Ramos (cell line): ENCODE results near the gene ACP7.
"Not testable (repeated sequence)": the region's sequence is repeated elsewhere in the genome, so short reads cannot be mapped to it uniquely, and the experiment has no call there.

Experiments
- in situ Hi-C: fragments of 300-500 bp; cut with MboI; formaldehyde crosslinking; loops from one replicate; pipeline ENCODE4 v1.14.3; 2022; ENCODE audit warnings: low sequenced_read_pairs; ENCODE audit not compliant: unreplicated experiment

ACP7 gene, protein sequence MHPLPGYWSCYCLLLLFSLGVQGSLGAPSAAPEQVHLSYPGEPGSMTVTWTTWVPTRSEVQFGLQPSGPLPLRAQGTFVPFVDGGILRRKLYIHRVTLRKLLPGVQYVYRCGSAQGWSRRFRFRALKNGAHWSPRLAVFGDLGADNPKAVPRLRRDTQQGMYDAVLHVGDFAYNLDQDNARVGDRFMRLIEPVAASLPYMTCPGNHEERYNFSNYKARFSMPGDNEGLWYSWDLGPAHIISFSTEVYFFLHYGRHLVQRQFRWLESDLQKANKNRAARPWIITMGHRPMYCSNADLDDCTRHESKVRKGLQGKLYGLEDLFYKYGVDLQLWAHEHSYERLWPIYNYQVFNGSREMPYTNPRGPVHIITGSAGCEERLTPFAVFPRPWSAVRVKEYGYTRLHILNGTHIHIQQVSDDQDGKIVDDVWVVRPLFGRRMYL

DNA sequence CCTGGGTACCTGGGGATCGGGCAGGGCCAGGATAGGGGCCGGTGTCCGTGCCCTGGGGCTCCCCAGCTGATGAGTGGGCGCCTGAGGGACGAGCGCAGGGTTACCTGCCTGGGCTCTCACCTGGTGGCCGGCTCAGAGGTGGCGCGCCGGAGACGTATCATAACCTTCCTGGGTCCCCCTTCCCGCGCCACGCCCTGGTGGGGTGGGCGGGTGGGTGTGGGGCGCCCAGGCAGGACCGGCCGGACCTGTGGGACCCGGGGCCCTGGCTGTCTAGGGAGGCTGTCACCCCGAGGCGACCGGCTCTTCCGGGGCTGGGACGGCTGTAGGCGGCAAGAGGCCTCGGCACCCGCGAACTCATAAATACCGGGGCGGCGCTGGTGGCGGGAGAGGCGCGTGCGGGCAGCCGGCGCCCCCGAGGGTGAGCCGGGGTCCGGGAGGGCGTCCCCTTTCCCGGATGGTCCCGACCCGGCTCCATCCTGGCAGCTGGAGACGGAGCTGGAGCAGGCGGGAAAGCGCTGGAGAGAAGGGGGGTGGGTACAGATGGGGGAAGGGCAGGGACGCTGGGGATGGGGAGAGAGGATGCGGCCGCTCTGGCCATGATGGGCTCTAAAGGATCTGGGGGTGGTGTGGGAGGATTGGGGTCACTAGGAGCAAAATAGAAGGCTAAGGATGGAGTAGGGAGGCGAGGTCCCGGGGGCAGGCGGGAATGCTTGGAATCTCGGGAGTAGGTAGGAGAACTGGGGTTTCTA, at the start of gene ACP7:
ACP7 (plus strand) TSS at position 386 of the 749 bp plus-strand sequence. CDS start 902 bp downstream, outside the sequence.
- in situ Hi-C loops, result no loop called here

DNA sequence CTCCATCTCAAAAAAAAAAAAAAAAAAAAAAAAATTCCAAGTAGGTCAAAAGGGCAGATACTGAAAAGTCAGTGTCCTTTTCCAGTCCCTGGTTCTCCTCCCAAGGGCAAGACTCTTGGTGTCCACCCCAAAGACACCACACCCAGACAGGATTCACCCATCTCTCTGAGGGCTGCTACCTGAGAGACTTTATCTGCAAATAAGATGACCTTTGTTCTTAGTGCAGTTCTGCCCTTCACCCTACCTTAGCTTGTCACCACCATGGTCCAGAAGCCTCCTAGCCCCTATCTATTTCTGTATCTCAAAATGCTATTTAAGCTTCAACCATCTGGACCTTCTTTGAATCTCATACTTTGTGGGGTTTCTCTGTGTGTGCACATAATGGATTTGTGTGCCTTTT, 47.6 kb upstream of the ACP7 start:
- in situ Hi-C loops, result no loop called here

DNA sequence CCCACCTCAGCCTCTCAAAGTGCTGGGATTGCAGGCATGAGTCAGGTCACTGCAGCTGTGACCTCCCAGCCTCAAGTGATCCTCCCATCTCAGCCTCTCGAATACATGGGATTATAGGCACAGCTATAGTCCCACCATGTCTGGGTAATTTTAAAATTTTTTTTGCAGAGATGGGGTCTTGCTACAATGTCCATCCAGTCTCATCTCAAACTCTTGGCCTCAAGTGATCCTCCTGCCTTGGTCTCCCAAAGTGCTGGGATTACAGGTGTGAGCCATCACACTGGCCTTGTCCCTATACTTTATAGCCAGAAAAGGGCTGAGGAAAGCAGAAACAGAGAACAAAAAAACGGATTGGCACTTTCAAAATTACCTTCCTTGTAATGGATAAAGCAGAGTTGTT, 47.0 kb upstream of the ACP7 start:
- in situ Hi-C loops, result no loop called here

- in situ Hi-C loops, result no loop called here
These were observed 46.1 kb upstream of the ACP7 start for GRCh38 chr19:39038098-39038497.

- in situ Hi-C loops, result no loop called here
These were observed 38.7 kb upstream of the ACP7 start for GRCh38 chr19:39045506-39045905.

DNA sequence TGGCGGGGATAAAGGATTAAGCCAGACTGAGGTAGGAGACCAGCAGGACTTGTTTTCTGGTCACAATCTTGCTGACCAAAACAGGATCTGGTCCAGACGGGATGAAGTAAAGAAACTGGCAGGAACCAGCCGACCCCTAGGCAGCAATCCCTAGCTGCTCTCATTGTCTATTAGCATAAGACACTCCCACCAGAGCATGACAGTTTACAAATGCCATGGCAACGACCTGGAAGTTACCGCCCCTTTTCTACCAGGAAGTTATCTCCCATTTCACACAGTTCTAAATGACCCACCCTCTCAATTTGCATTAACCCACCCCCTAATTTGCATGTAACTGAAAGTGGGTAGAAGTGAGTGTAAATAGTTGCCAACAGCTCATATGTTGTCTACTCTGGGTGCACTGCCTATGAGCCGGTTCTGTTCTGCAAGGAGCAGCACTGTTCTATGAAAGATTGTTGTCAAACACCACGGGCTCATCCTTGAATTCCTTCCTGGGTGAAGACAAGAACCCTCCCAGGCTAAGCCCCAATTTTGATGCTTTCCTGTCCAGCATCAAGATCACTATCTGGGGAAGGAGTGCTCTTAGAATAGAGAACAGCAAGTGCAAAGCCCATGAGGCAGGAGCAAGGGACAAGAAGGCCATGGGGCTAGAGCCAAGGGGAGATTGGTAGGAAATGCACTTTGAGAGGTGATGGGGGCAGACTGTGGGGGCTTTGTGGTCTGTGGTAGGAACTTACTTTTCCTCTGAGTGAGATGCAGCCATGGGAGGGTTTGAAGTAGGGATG, 37.9 kb upstream of the ACP7 start:
- in situ Hi-C loops, result no loop called here

DNA sequence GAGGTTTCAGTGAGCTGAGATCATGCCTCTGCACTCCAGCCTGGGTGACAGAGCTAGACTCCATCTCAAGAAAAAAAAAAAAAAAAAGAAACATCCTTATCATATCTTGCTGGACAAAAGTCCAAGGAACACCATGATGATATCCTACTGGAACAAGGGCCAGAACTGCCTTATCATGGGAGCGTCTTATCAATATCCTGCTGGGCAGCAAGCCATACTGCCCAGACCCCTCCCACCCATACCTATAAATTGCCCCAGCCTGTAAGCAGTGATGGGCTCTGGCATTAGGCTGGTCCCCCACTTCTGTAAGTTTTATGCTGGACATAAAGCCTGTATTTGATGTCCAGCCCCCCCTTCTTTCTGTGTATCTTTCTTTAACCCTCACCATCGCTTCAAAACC, 37.1 kb upstream of the ACP7 start:
- in situ Hi-C loops, result no loop called here

GRCh38 chr19:39052243-39052746, 31.9 kb upstream of the ACP7 start:
- in situ Hi-C loops, result no loop called here

DNA sequence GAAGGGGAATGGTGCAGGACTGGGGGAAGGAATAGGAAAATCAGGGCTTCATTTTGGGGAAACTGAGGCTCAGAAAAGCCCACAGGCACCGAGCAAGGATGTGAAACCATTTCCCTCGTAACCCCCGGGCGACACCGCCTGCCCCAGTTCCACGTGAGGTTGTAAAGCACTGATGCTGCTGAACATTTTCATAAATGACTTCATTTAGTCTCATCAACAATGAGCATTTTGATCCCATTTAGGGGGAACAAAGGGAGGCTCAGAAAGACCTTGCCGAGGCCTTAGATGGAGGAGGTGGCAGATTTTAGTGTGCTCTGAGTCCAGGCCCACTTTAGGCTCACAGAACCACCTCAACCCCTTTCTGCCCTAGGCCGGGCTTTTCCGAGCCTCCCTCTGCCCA, 31.3 kb upstream of the ACP7 start:
- in situ Hi-C loops, result no loop called here

DNA sequence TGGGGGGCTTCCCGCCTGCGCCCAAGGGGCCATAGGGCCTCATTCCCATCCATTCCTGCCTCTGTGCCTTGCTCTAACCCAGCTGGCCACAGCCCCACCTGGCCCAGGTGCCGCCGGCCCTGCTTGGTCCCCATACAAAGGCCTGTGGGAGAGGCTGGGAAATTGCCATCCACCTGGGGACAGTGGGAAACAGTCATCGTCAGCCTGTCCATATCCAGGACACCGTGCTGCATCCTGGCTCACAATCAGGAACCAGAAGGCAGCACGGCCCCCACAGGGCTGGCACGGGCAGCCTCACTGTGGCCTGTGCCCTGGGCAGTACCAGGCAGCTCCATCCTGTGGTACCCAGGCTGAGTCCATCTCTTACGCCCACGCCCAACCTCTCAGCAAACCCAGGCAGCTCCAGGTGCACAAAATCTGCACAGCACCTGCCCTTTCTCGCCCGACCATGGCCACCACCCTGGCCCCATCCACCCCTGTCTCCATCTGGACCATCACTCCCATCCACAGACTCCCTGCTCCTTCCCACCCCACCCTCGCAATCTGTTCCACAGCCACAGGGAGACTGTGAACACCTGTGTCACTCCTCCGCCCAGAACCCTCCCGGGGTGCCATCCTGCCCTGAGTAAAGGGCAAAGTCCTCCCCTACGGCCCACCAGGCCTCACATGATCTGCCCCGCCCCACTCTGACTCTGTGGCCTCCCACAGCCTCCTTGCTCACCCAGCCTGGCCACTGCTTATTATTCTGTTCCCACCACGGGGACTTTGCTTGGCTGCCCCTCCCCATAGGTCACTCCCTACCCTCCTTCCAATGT, 30.7 kb upstream of the ACP7 start:
- in situ Hi-C loops, result no loop called here

- in situ Hi-C loops, result no loop called here
These were observed 30.1 kb upstream of the ACP7 start for GRCh38 chr19:39054091-39054470.

- in situ Hi-C loops, result no loop called here
These were observed 26.6 kb upstream of the ACP7 start for GRCh38 chr19:39057615-39058014.

GRCh38 chr19:39059302-39059701, 24.9 kb upstream of the ACP7 start:
- in situ Hi-C loops, result no loop called here

- in situ Hi-C loops, result no loop called here
These were observed 24.0 kb upstream of the ACP7 start for GRCh38 chr19:39060171-39060570.

- in situ Hi-C loops, result no loop called here
These were observed 19.8 kb upstream of the ACP7 start for GRCh38 chr19:39064405-39064804.

- in situ Hi-C loops, result no loop called here
These were observed 18.2 kb upstream of the ACP7 start for GRCh38 chr19:39065928-39066327.

DNA sequence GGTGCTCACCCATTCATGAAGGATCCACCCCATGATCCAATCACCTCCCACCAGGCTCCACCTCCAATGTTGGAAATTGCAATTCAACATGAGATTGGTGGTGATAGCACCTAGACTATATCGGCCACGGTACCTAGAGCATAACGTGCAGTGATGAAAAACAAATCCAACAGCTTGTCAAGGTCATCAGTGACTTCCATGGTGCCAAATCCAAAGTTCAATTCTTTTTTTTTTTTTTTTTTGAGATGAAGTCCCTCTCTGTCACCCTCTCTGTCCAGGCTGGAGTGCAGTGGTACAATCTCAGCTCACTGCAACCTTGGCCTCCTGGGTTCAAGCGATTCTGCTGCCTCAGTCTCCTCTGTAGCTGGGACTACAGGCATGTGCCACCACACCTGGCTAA, 17.1 kb upstream of the ACP7 start:
- in situ Hi-C loops, result no loop called here

- in situ Hi-C loops, result not testable (repeated sequence)
These were observed 15.9 kb upstream of the ACP7 start for GRCh38 chr19:39068259-39068658.

GRCh38 chr19:39070888-39071287, 13.3 kb upstream of the ACP7 start:
- in situ Hi-C loops, result no loop called here

GRCh38 chr19:39074205-39074692, 9.9 kb upstream of the ACP7 start:
- in situ Hi-C loops, result no loop called here
